Adrenal gland (tissue), 5 donors: ENCODE results near the gene DHX34.

Experiments used
- POLR2A ChIP-seq, 2 donors: fragments of 450-650 bp; IDR thresholded peaks; one replicate each; pipeline ENCODE4 v1.6.1; 2017; ENCODE audit warnings: antibody characterized with exemption in 2 of 2, mild to moderate bottlenecking in 2 of 2, moderate library complexity in 1 of 2
- TF ChIP-seq, protein P1 (sequence below), 6 experiments: fragments of 450-650 bp in 4 of 6; fragments of 200-600 bp in 2 of 6; sonication (generic) in 1 of 6; IDR thresholded peaks; 1 replicate in 5 of 6; 2 replicates in 1 of 6; pipeline versions ENCODE4 v1.5.1 to v1.8.0; 2016 to 2021; ENCODE audit warnings: antibody characterized with exemption in 6 of 6, mild to moderate bottlenecking in 2 of 6, moderate library complexity in 1 of 6
- donor health status: DM: no; HTN: no; CAD: no.

- TF ChIP-seq, protein P1, sequence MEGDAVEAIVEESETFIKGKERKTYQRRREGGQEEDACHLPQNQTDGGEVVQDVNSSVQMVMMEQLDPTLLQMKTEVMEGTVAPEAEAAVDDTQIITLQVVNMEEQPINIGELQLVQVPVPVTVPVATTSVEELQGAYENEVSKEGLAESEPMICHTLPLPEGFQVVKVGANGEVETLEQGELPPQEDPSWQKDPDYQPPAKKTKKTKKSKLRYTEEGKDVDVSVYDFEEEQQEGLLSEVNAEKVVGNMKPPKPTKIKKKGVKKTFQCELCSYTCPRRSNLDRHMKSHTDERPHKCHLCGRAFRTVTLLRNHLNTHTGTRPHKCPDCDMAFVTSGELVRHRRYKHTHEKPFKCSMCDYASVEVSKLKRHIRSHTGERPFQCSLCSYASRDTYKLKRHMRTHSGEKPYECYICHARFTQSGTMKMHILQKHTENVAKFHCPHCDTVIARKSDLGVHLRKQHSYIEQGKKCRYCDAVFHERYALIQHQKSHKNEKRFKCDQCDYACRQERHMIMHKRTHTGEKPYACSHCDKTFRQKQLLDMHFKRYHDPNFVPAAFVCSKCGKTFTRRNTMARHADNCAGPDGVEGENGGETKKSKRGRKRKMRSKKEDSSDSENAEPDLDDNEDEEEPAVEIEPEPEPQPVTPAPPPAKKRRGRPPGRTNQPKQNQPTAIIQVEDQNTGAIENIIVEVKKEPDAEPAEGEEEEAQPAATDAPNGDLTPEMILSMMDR (IDR thresholded peaks at IDR 0.05), result no peak
- TF ChIP-seq POLR2A (IDR thresholded peaks at IDR 0.05), result no peak
Observed at GRCh38 chr19:47351548-47351947, 2.4 kb downstream of the DHX34 start.
